ENCODE results near the gene CLIP3.
"Not testable (repeated sequence)": the region's sequence is repeated elsewhere in the genome, so short reads cannot be mapped to it uniquely, and the experiment has no call there.

CLIP3 gene

GRCh38 chr19:36072081-36072480 is 39.4 kb upstream of the CLIP3 start:
- Histone ChIP-seq H3K27me3 (no peaks in the 10 kb centered on the region), H3K9me3 (no peaks in the 10 kb centered on the region), H3K36me3 (peaks cover 28% of the 10 kb centered on the region), H3K4me3 (ENCODE audit: low read depth, low read length) (no peak overlapping the region), H3K4me1 (peaks cover 10% of the 10 kb centered on the region)
- TF ChIP-seq, protein P1, sequence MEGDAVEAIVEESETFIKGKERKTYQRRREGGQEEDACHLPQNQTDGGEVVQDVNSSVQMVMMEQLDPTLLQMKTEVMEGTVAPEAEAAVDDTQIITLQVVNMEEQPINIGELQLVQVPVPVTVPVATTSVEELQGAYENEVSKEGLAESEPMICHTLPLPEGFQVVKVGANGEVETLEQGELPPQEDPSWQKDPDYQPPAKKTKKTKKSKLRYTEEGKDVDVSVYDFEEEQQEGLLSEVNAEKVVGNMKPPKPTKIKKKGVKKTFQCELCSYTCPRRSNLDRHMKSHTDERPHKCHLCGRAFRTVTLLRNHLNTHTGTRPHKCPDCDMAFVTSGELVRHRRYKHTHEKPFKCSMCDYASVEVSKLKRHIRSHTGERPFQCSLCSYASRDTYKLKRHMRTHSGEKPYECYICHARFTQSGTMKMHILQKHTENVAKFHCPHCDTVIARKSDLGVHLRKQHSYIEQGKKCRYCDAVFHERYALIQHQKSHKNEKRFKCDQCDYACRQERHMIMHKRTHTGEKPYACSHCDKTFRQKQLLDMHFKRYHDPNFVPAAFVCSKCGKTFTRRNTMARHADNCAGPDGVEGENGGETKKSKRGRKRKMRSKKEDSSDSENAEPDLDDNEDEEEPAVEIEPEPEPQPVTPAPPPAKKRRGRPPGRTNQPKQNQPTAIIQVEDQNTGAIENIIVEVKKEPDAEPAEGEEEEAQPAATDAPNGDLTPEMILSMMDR (IDR thresholded peaks at IDR 0.05; ENCODE audit: low read depth, low read length), result no peak
- DNase-seq, result no peak

DNA sequence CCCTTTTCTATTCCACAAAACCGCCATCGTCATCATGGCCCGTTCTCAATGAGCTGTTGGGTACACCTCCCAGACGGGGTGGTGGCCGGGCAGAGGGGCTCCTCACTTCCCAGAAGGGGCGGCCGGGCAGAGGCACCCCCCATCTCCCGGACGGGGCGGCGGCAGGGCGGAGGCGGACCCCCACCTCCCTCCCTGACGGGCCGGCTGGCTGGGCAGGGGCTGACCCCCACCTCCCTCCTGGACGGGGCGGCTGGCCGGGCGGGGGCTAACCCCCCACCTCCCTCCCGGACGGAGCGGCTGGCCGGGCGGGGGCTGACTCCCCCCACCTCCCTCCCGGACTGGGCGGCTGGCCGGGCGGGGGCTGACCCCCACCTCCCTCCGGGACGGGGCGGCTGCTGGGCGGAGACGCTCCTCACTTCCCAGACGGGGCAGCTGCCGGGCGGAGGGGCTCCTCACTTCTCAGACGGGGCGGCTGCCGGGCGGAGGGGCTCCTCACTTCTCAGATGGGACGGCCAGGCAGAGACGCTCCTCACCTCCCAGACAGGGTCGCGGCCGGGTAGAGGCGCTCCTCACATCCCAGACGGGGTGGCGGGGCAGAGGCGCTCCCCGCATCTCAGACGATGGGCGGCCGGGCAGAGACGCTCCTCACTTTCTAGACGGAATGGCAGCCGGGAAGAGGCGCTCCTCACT is 36.3 kb upstream of the CLIP3 start:
- not testable (repeated sequence) for H3K9me3 ChIP-seq; DNase-seq; H3K27me3 ChIP-seq; H3K4me3 ChIP-seq (ENCODE audit: low read depth, low read length)
- H3K36me3 ChIP-seq, result peaks cover 47% of the 10 kb centered on the region
- H3K4me1 ChIP-seq, result peaks cover 10% of the 10 kb centered on the region

DNA sequence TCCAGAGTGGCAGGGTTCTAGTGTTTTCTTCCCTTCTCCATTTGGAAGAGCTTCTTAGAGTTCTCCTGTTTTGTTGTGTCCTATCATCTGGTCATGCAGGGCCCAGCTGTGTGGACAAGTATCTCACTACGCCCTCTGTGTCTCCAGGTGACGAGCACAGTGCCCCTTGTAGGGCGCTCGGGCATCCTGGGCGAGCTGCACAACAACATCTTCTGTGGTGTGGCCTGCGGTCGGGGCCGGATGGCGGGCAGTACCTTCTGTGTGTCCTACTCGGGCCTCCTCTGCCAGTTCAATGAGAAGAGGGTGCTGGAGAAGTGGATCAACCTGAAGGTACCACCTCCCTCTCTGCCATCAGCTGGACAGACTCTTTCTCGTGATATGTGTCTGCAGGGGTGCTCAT is 35.0 kb upstream of the CLIP3 start:
- TF ChIP-seq, protein P1 (IDR thresholded peaks at IDR 0.05; ENCODE audit: low read depth, low read length), result no peak
- no peak for DNase-seq
- H3K27me3 ChIP-seq, result no peaks in the 10 kb centered on the region
- peaks cover 50% of the 10 kb centered on the region for H3K36me3 ChIP-seq
- H3K4me1 ChIP-seq, result peaks cover 10% of the 10 kb centered on the region
- no peaks in the 10 kb centered on the region for H3K9me3 ChIP-seq
- no peak overlapping the region for H3K4me3 ChIP-seq (ENCODE audit: low read depth, low read length)

- peaks cover 59% of the 10 kb centered on the region for H3K36me3 ChIP-seq
- DNase-seq, result no peak
- no peaks in the 10 kb centered on the region for H3K4me1 ChIP-seq
- TF ChIP-seq, protein P1 (IDR thresholded peaks at IDR 0.05; ENCODE audit: low read depth, low read length), result no peak
- H3K9me3 ChIP-seq, result no peaks in the 10 kb centered on the region
- no peak overlapping the region for H3K4me3 ChIP-seq (ENCODE audit: low read depth, low read length)
- no peaks in the 10 kb centered on the region for H3K27me3 ChIP-seq
Measured at GRCh38 chr19:36064826-36065225, 32.2 kb upstream of the CLIP3 start.

DNA sequence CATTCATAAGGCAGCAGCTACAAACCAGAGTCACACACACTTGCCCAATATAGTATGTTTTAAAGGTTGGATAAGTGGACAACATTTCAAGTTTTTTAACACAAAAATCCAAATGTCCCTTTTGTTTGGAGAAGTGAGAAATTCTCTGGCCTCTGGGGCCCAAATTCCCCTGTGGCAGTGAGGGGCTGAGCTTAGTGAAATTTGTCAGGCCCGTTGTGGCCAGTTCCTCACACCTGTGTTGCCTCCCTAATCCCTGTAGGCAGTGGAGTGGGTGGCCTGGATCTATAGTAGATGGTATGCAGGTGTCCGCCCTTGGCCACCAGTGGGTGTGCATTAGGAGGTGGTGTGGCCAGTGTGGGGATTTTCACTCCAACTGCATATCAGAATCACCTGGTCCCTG is 28.7 kb upstream of the CLIP3 start:
- H3K4me1 ChIP-seq, result no peaks in the 10 kb centered on the region
- no peaks in the 10 kb centered on the region for H3K27me3 ChIP-seq
- H3K4me3 ChIP-seq (ENCODE audit: low read depth, low read length), result no peak overlapping the region
- no peak for DNase-seq
- no peaks in the 10 kb centered on the region for H3K9me3 ChIP-seq
- TF ChIP-seq, protein P1 (IDR thresholded peaks at IDR 0.05; ENCODE audit: low read depth, low read length), result no peak
- H3K36me3 ChIP-seq, result peaks cover 40% of the 10 kb centered on the region

- no peaks in the 10 kb centered on the region for H3K4me1 ChIP-seq
- DNase-seq, result peak; percentile 71
- TF ChIP-seq, protein P1 (IDR thresholded peaks at IDR 0.05; ENCODE audit: low read depth, low read length), result peak; percentile 76
- peaks cover 31% of the 10 kb centered on the region for H3K36me3 ChIP-seq
- no peaks in the 10 kb centered on the region for H3K27me3 ChIP-seq
- no peaks in the 10 kb centered on the region for H3K9me3 ChIP-seq
- no peak overlapping the region for H3K4me3 ChIP-seq (ENCODE audit: low read depth, low read length)
Measured at GRCh38 chr19:36060430-36060829, 27.8 kb upstream of the CLIP3 start.
